Measurements from ENCODE around the gene TAMALIN.

The TAMALIN gene

GRCh38 chr12:52022841-52023181 is 16.1 kb downstream of the TAMALIN start:
- peak overlapping the region; percentile 51 for H3K4me3 ChIP-seq (replicated peaks; ENCODE audit: insufficient read depth, low read length)
- H3K27ac ChIP-seq (replicated peaks): no peak overlapping the region
- no peaks in the 10 kb centered on the region for H3K27me3 ChIP-seq (ENCODE audit: insufficient read depth, poor library complexity, severe bottlenecking)
- TF ChIP-seq CTCF (IDR thresholded peaks at IDR 0.05; ENCODE audit: insufficient read depth, low read length) (no peak), POLR2AphosphoS5 (IDR thresholded peaks at IDR 0.05; ENCODE audit: low read depth) (no peak), REST (IDR thresholded peaks at IDR 0.05; ENCODE audit: insufficient replicate concordance, low read depth) (no peak), GABPA (IDR thresholded peaks at IDR 0.05; ENCODE audit: low read depth) (no peak), SPI1 (IDR thresholded peaks at IDR 0.05; ENCODE audit: borderline replicate concordance, low read depth) (no peak)
- no peak for DNase-seq (ENCODE audit: low read depth in 1 of 2, low spot score in 1 of 2)

GRCh38 chr12:52023182-52023975 is 16.6 kb downstream of the TAMALIN start:
- H3K27me3 ChIP-seq (ENCODE audit: insufficient read depth, poor library complexity, severe bottlenecking): no peaks in the 10 kb centered on the region
- peak overlapping the region; percentile 51 for H3K4me3 ChIP-seq (replicated peaks; ENCODE audit: insufficient read depth, low read length)
- no peak for TF ChIP-seq GABPA (IDR thresholded peaks at IDR 0.05; ENCODE audit: low read depth)
- peak; percentile 71 for TF ChIP-seq CTCF (IDR thresholded peaks at IDR 0.05; ENCODE audit: insufficient read depth, low read length)
- TF ChIP-seq REST (IDR thresholded peaks at IDR 0.05; ENCODE audit: insufficient replicate concordance, low read depth): no peak
- no peak for TF ChIP-seq POLR2AphosphoS5 (IDR thresholded peaks at IDR 0.05; ENCODE audit: low read depth)
- H3K27ac ChIP-seq (replicated peaks): peak overlapping the region; percentile 80
- peak; percentile 74 to 87 for DNase-seq (ENCODE audit: low read depth in 1 of 2, low spot score in 1 of 2)

GRCh38 chr12:52023976-52024688 is 17.4 kb downstream of the TAMALIN start:
- TF ChIP-seq REST (IDR thresholded peaks at IDR 0.05; ENCODE audit: insufficient replicate concordance, low read depth) (no peak), CTCF (IDR thresholded peaks at IDR 0.05; ENCODE audit: insufficient read depth, low read length) (no peak), GABPA (IDR thresholded peaks at IDR 0.05; ENCODE audit: low read depth) (no peak), SPI1 (IDR thresholded peaks at IDR 0.05; ENCODE audit: borderline replicate concordance, low read depth) (no peak), POLR2AphosphoS5 (IDR thresholded peaks at IDR 0.05; ENCODE audit: low read depth) (no peak)
- peak overlapping the region; percentile 80 for H3K27ac ChIP-seq (replicated peaks)
- H3K4me3 ChIP-seq (replicated peaks; ENCODE audit: insufficient read depth, low read length): peak overlapping the region; percentile 51
- no peak for DNase-seq (ENCODE audit: low read depth in 1 of 2, low spot score in 1 of 2)
- H3K27me3 ChIP-seq (ENCODE audit: insufficient read depth, poor library complexity, severe bottlenecking): no peaks in the 10 kb centered on the region

Measured in HL-60 (cell line).